ENCODE measurements around the gene CAV3. TPM values are rescaled to one million over a fixed set of nuclear protein-coding genes. Genes with fewer than 3 reads are reported as not detected.
"Not testable (repeated sequence)": the region's sequence is repeated elsewhere in the genome, so short reads cannot be mapped to it uniquely, and the experiment has no call there.

CAV3 gene
- total RNA-seq, 1 donor from 2014 or later = not detected

DNA sequence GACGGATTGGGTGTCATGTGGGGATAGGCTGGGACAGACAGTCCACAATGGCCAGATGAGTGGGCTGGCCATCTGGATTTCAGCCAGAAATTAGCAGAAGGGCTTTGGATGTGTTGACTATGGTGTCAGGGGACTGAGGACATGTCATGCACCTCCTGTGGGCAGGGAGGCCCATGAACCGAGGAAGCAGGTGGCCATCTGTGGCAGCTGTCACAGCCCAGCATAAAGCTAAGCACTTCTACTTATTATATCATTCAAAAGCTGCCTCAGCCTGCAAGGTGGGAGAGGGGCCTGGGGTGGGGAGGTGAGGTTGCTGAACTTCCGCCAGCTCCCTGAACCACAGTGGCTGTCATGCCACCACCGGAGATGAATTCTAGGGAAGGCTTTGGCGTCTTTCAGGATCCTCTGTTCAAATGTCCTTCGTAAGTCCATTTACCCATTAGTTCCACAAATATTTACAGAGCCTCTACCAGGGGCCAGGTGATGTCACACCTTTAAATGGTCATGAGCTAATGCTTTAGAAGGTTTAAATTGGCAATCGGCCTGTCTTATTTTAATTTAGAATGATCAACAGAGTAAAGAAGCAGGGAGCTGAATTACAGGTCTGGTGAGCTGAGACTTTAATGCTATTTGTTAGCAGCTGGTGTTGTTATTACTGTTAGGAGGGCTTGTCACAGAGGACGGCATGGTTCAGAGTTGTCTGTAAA lies 23.6 kb upstream of the CAV3 start:
- Mint-ChIP-seq H3K4me1 (ENCODE audit: unreplicated experiment) (no peaks in the 10 kb centered on the region), H3K27ac (ENCODE audit: unreplicated experiment) (no peak overlapping the region), H3K9me3 (ENCODE audit: unreplicated experiment) (no peaks in the 10 kb centered on the region), H3K36me3 (ENCODE audit: low read depth, unreplicated experiment) (no peaks in the 10 kb centered on the region), H3K27me3 (ENCODE audit: unreplicated experiment) (peaks cover 8% of the 10 kb centered on the region), H3K4me3 (ENCODE audit: unreplicated experiment) (no peak overlapping the region)
- no peak for DNase-seq (ENCODE audit: low spot score)
- TF ChIP-seq, protein P1, sequence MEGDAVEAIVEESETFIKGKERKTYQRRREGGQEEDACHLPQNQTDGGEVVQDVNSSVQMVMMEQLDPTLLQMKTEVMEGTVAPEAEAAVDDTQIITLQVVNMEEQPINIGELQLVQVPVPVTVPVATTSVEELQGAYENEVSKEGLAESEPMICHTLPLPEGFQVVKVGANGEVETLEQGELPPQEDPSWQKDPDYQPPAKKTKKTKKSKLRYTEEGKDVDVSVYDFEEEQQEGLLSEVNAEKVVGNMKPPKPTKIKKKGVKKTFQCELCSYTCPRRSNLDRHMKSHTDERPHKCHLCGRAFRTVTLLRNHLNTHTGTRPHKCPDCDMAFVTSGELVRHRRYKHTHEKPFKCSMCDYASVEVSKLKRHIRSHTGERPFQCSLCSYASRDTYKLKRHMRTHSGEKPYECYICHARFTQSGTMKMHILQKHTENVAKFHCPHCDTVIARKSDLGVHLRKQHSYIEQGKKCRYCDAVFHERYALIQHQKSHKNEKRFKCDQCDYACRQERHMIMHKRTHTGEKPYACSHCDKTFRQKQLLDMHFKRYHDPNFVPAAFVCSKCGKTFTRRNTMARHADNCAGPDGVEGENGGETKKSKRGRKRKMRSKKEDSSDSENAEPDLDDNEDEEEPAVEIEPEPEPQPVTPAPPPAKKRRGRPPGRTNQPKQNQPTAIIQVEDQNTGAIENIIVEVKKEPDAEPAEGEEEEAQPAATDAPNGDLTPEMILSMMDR (IDR thresholded peaks at IDR 0.05; ENCODE audit: unreplicated experiment) = no peak

DNA sequence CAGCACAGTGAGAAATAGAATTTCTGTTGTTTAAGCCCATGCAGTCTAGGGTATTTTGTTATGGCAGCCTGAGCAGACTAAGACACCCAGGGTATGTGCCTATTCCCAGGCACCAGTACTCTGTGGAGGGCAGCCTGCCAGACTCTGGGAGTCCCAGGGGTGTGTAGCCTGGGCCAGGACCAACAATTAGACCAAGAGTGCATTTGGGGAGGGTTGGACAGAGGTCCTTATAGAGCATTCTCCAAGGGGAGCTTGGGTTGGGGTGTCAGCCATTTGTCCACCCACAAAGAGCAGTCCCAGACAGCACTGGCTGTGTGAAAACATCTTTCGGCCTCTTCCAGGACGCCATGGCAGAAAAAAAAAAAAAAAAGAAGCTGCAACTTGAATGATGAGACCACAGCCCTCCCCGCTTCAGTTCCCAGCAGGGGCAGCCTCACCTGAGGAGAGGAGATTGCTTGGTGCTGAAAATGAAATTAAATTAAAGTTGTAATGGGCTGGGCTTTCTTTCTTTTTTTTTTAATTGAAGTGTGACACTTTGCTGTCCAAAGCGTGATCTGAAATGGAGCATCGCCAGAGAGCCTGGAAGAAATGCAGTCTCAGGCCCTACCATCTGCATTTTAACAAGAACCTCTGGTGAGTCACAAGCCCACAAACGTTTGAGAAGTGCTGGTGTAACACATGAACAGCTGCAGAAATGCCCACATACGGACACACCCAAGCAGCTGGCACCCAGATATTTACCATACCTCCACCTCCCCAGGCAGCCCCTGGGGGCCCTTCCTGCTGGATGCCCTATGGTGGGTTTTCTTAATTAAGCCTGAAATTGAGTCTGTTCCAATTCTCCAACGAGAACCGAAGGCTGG lies 21.3 kb upstream of the CAV3 start:
- Mint-ChIP-seq H3K9me3 (ENCODE audit: unreplicated experiment) (no peaks in the 10 kb centered on the region), H3K36me3 (ENCODE audit: low read depth, unreplicated experiment) (no peaks in the 10 kb centered on the region), H3K4me3 (ENCODE audit: unreplicated experiment) (no peak overlapping the region), H3K4me1 (ENCODE audit: unreplicated experiment) (no peaks in the 10 kb centered on the region), H3K27me3 (ENCODE audit: unreplicated experiment) (peaks cover 13% of the 10 kb centered on the region), H3K27ac (ENCODE audit: unreplicated experiment) (no peak overlapping the region)
- TF ChIP-seq, protein P1 (IDR thresholded peaks at IDR 0.05; ENCODE audit: unreplicated experiment) = no peak
- DNase-seq (ENCODE audit: low spot score) = no peak

DNA sequence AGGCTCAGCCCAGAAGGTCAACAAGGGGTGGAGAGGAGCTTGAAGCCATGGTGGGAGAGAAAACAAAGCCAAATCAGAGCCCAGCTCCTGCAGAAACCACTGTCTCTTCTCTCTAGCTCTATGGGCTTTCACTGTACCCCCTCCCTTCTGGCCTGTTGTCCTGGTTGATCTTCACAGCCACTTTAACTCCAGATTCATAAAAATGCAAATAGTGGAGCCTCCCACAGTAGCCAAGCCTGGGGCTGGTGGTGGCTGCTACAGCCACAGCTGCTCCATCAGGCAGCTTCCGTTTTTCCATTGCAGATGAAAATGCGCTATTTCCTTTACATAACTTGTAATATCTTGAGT lies 20.7 kb upstream of the CAV3 start:
- Mint-ChIP-seq H3K4me3 (ENCODE audit: unreplicated experiment) (no peak overlapping the region), H3K36me3 (ENCODE audit: low read depth, unreplicated experiment) (no peaks in the 10 kb centered on the region), H3K27me3 (ENCODE audit: unreplicated experiment) (peaks cover 13% of the 10 kb centered on the region), H3K4me1 (ENCODE audit: unreplicated experiment) (no peaks in the 10 kb centered on the region), H3K9me3 (ENCODE audit: unreplicated experiment) (no peaks in the 10 kb centered on the region), H3K27ac (ENCODE audit: unreplicated experiment) (no peak overlapping the region)
- no peak for DNase-seq (ENCODE audit: low spot score)
- TF ChIP-seq, protein P1 (IDR thresholded peaks at IDR 0.05; ENCODE audit: unreplicated experiment) = no peak

DNA sequence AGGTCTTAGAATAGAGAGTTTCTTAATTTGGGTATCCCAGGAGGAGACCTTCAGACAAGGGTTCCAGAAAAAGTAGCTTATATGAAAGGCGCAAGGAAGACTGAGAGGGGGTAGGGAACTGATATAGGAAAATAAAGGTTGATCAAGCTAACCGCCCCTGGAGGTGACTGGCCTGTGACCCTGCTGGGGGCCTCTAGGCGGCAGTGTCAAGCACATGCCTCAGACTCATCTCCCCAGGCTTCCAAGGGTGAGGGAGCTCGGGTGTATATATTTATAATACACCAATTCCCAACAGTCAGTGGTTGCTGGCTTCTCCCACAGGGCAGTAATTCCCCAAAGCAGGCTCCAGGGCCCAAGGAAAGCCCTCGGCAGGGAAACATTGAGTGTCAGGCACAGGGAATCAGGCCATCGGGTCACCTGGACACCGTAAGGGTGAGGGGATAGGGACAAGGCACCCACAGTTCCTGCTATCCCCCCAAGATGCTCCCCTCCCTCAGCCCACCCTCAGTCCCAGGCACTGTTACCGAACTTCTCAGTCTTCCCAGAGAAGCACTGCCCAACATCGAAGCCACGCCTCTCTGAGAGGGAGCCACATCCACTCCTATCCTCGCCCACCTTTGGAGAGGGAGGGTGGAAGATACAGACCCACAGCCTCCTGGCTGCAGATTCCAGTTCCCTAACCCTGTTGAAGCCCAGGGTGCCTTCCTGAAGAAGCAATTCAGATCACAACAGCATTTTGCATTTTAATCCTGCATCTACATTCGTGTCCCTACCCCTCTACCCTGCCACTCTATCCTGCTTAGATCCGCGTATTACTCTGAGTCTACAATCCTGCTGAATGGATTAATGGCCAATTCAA lies 19.5 kb upstream of the CAV3 start:
- H3K4me3 Mint-ChIP-seq (ENCODE audit: unreplicated experiment) = no peak overlapping the region
- peaks cover 11% of the 10 kb centered on the region for H3K27me3 Mint-ChIP-seq (ENCODE audit: unreplicated experiment)
- no peaks in the 10 kb centered on the region for H3K9me3 Mint-ChIP-seq (ENCODE audit: unreplicated experiment)
- TF ChIP-seq, protein P1 (IDR thresholded peaks at IDR 0.05; ENCODE audit: unreplicated experiment) = peak; percentile 42
- H3K4me1 Mint-ChIP-seq (ENCODE audit: unreplicated experiment) = no peaks in the 10 kb centered on the region
- no peaks in the 10 kb centered on the region for H3K36me3 Mint-ChIP-seq (ENCODE audit: low read depth, unreplicated experiment)
- peak; percentile 58 for DNase-seq (ENCODE audit: low spot score)
- H3K27ac Mint-ChIP-seq (ENCODE audit: unreplicated experiment) = no peak overlapping the region

DNA sequence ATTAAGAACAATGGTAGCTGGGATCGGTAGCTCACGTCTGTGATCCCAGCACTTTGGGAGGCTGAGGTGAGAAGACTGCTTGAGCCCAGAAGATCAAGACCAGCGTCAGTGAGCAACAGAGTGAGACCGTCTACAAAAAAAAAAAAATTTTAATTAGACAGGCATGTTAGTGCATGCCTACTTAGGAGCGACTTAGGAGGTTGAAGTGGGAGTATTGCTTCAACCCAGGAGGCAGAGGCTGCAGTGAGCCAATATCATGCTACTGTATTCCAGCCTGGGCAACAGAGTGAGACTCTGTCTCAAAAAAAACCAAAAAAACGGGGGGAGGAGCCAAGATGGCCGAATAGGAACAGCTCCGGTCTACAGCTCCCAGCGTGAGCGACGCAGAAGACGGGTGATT lies 17.8 kb upstream of the CAV3 start:
- H3K4me3 Mint-ChIP-seq (ENCODE audit: unreplicated experiment); H3K9me3 Mint-ChIP-seq (ENCODE audit: unreplicated experiment); H3K27ac Mint-ChIP-seq (ENCODE audit: unreplicated experiment); H3K36me3 Mint-ChIP-seq (ENCODE audit: low read depth, unreplicated experiment); DNase-seq (ENCODE audit: low spot score); H3K4me1 Mint-ChIP-seq (ENCODE audit: unreplicated experiment): not testable (repeated sequence)
- H3K27me3 Mint-ChIP-seq (ENCODE audit: unreplicated experiment) = peaks cover 11% of the 10 kb centered on the region
